HL-60 (cell line): Measurements from ENCODE around the gene ZNF609.

ENCODE experiments used
- DNase-seq, 2 experiments: peaks; one replicate each; pipeline ENCODE4 v3.0.0-alpha.2; 2010 to 2020; ENCODE audit warnings: low read depth in 1 of 2, low spot score in 1 of 2
- H3K27ac ChIP-seq: fragments of 250-450 bp; sonication (Bioruptor Pico); replicated peaks from 2 replicates; pipeline ENCODE4 v1.5.1; 2020; ENCODE audit warnings: mild to moderate bottlenecking, moderate library complexity
- H3K27me3 ChIP-seq: fragments of 250-450 bp; sonication (Bioruptor Pico); 2 replicates; pipeline ENCODE4 v1.5.1; 2021; ENCODE audit warnings: mild to moderate bottlenecking, moderate library complexity; ENCODE audit not compliant: insufficient read depth, poor library complexity, severe bottlenecking
- H3K4me3 ChIP-seq: replicated peaks from 2 replicates; pipeline ENCODE4 v1.5.1; 2011; ENCODE audit warnings: mild to moderate bottlenecking, control low read depth, low read length; ENCODE audit not compliant: insufficient read depth
- CTCF ChIP-seq: IDR thresholded peaks from one replicate; pipeline ENCODE4 v1.5.1; 2011; ENCODE audit warnings: low read length, control low read depth, inconsistent platforms; ENCODE audit not compliant: insufficient read depth
- GABPA ChIP-seq: IDR thresholded peaks from 2 replicates; pipeline ENCODE4 v1.6.1; 2012; ENCODE audit warnings: low read depth
- POLR2AphosphoS5 ChIP-seq: IDR thresholded peaks from 2 replicates; pipeline ENCODE4 v1.6.1; 2012; ENCODE audit warnings: low read depth
- SPI1 ChIP-seq: IDR thresholded peaks from 2 replicates; pipeline ENCODE4 v1.6.1; 2012; ENCODE audit warnings: low read depth, mild to moderate bottlenecking, borderline replicate concordance
- TF ChIP-seq, protein P1 (sequence below): IDR thresholded peaks from 2 replicates; pipeline ENCODE4 v1.6.1; 2012; ENCODE audit warnings: low read depth; ENCODE audit not compliant: insufficient replicate concordance

ZNF609 gene

DNA sequence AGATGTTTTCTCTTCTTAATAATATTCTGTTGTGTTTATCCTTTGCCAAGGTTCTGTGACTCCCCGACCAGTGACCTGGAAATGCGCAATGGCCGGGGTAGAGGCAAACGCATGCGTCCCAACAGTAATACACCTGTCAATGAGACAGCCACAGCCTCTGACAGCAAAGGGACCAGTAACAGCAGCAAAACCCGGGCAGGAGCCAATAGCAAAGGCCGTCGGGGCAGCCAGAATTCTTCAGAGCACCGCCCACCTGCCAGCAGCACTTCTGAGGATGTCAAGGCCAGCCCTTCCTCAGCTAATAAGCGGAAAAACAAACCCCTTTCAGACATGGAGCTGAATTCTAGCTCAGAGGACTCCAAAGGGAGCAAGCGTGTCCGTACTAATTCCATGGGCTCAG, 213.5 kb downstream of the ZNF609 start:
- DNase-seq = no peak
- Histone ChIP-seq H3K27ac (no peak overlapping the region), H3K27me3 (no peaks in the 10 kb centered on the region), H3K4me3 (no peak overlapping the region)
- TF ChIP-seq, protein P1, sequence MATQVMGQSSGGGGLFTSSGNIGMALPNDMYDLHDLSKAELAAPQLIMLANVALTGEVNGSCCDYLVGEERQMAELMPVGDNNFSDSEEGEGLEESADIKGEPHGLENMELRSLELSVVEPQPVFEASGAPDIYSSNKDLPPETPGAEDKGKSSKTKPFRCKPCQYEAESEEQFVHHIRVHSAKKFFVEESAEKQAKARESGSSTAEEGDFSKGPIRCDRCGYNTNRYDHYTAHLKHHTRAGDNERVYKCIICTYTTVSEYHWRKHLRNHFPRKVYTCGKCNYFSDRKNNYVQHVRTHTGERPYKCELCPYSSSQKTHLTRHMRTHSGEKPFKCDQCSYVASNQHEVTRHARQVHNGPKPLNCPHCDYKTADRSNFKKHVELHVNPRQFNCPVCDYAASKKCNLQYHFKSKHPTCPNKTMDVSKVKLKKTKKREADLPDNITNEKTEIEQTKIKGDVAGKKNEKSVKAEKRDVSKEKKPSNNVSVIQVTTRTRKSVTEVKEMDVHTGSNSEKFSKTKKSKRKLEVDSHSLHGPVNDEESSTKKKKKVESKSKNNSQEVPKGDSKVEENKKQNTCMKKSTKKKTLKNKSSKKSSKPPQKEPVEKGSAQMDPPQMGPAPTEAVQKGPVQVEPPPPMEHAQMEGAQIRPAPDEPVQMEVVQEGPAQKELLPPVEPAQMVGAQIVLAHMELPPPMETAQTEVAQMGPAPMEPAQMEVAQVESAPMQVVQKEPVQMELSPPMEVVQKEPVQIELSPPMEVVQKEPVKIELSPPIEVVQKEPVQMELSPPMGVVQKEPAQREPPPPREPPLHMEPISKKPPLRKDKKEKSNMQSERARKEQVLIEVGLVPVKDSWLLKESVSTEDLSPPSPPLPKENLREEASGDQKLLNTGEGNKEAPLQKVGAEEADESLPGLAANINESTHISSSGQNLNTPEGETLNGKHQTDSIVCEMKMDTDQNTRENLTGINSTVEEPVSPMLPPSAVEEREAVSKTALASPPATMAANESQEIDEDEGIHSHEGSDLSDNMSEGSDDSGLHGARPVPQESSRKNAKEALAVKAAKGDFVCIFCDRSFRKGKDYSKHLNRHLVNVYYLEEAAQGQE = no peak
- TF ChIP-seq CTCF = no peak
- no peak for TF ChIP-seq POLR2AphosphoS5
- no peak for TF ChIP-seq SPI1
- no peak for TF ChIP-seq GABPA

- Histone ChIP-seq H3K27me3 (no peaks in the 10 kb centered on the region), H3K4me3 (no peak overlapping the region), H3K27ac (no peak overlapping the region)
- DNase-seq = no peak
- TF ChIP-seq SPI1 (no peak), GABPA (no peak), POLR2AphosphoS5 (no peak), CTCF (no peak)
- TF ChIP-seq, protein P1 = no peak
Observed at GRCh38 chr15:64678126-64678819, 217.9 kb downstream of the ZNF609 start.

- TF ChIP-seq CTCF (no peak), GABPA (no peak), SPI1 (no peak), POLR2AphosphoS5 (no peak)
- TF ChIP-seq, protein P1 = no peak
- Histone ChIP-seq H3K27ac (no peak overlapping the region), H3K27me3 (no peaks in the 10 kb centered on the region), H3K4me3 (no peak overlapping the region)
- DNase-seq = no peak
Observed at GRCh38 chr15:64680097-64680496, 219.7 kb downstream of the ZNF609 start.
